ENCODE data around the gene B4GALNT1. TPM values are rescaled to one million over a fixed set of nuclear protein-coding genes. Genes with fewer than 3 reads are reported as not detected.

Gene B4GALNT1
- total RNA-seq, 1 experiment from 2014 or later, result 31.3 TPM

DNA sequence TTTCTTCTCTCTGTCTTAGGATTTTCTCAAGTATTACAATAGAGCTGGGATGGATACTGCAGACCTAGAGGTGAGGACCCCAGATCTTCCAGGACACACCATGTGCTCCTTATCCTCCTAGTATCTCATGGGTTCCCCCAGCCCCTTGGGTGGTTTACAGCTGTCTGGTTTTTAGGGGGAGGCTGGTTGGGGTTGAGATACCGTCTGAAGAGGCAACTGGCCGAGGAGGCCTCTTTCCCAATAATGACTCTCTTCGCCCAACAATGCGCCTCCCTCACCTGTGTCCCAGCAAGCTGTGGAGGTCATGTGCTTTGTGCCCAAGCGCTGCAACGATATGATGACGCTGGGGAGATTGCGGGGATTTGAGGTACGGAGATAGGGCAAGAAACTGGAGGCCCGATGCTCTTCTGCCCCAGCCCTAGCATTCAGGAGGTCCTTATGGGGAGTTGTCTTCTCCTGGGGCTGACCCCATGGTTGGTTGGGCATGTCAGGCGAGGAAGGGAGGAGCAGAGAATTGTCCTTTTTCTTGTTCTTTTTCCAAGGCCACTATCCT, 18.0 kb downstream of the B4GALNT1 start:
- Histone ChIP-seq H3K79me2 (ENCODE audit: insufficient read depth, low read length) (no peaks in the 10 kb centered on the region), H4K20me1 (ENCODE audit: insufficient read depth) (no peaks in the 10 kb centered on the region), H2AFZ (ENCODE audit: low read depth, low read length, poor library complexity, severe bottlenecking) (no peak overlapping the region), H3K36me3 (ENCODE audit: control insufficient read depth in 1 of 2, insufficient read depth in 2 of 2, low read length in 2 of 2) (no peaks in the 10 kb centered on the region), H3K9ac (ENCODE audit: low read length) (no peak overlapping the region), H3K4me3 (replicated peaks in 1 of 2; ENCODE audit: low read depth in 1 of 2, low read length in 2 of 2) (no peak overlapping the region), H3K9me2 (ENCODE audit: insufficient read depth) (no peaks in the 10 kb centered on the region), H3K4me2 (ENCODE audit: low read length) (no peak overlapping the region), H3K27ac (ENCODE audit: low read depth, low read length) (no peak overlapping the region), H3K4me1 (ENCODE audit: control insufficient read depth in 1 of 2, insufficient read depth in 2 of 2, low read length in 2 of 2) (peaks cover 0 to 9% of the 10 kb centered on the region in 2 experiments; a peak in 1 of 4 replicates), H3K9me3 (ENCODE audit: control insufficient read depth in 1 of 2, insufficient read depth in 1 of 2, low read depth in 1 of 2, low read length in 2 of 2) (no peaks in the 10 kb centered on the region), H3K27me3 (ENCODE audit: insufficient read depth, low read length) (no peaks in the 10 kb centered on the region)
- no TSS peak for BruUV-seq (replicated peaks)
- ChIA-PET CTCF (interaction anchor here (1.7 kb wide), 1 partner anchor 31 kb away, joined by 4 read pairs; no protein-coding TSS in a partner anchor), RAD21 (ENCODE audit: low non-redundant PET in 1 of 2, low total read pairs in 2 of 2, uncharacterized antibody in 2 of 2, unreplicated experiment in 2 of 2) (no interaction called here), POLR2A (no interaction called here)
- TF ChIP-seq EZH2phosphoT487 (IDR thresholded peaks at IDR 0.05; ENCODE audit: borderline replicate concordance) (no peak), ELF1 (IDR thresholded peaks at IDR 0.05; ENCODE audit: borderline replicate concordance, low read depth) (no peak), ZNF274 (IDR thresholded peaks at IDR 0.05; ENCODE audit: low read depth, low read length) (no peak), SP1 (IDR thresholded peaks at IDR 0.05; ENCODE audit: low read depth) (no peak), SRF (IDR thresholded peaks at IDR 0.05; ENCODE audit: low read depth) (no peak), EZH2 (IDR thresholded peaks at IDR 0.05) (no peak), CBX3 (IDR thresholded peaks at IDR 0.05; ENCODE audit: low read depth) (no peak), ZFX (IDR thresholded peaks at IDR 0.05) (no peak), JUND (IDR thresholded peaks at IDR 0.05) (no peak), FOSL1 (IDR thresholded peaks at IDR 0.05; ENCODE audit: low read depth) (no peak), SIN3A (IDR thresholded peaks at IDR 0.05; ENCODE audit: low read depth) (no peak)
- TF ChIP-seq, protein P1, sequence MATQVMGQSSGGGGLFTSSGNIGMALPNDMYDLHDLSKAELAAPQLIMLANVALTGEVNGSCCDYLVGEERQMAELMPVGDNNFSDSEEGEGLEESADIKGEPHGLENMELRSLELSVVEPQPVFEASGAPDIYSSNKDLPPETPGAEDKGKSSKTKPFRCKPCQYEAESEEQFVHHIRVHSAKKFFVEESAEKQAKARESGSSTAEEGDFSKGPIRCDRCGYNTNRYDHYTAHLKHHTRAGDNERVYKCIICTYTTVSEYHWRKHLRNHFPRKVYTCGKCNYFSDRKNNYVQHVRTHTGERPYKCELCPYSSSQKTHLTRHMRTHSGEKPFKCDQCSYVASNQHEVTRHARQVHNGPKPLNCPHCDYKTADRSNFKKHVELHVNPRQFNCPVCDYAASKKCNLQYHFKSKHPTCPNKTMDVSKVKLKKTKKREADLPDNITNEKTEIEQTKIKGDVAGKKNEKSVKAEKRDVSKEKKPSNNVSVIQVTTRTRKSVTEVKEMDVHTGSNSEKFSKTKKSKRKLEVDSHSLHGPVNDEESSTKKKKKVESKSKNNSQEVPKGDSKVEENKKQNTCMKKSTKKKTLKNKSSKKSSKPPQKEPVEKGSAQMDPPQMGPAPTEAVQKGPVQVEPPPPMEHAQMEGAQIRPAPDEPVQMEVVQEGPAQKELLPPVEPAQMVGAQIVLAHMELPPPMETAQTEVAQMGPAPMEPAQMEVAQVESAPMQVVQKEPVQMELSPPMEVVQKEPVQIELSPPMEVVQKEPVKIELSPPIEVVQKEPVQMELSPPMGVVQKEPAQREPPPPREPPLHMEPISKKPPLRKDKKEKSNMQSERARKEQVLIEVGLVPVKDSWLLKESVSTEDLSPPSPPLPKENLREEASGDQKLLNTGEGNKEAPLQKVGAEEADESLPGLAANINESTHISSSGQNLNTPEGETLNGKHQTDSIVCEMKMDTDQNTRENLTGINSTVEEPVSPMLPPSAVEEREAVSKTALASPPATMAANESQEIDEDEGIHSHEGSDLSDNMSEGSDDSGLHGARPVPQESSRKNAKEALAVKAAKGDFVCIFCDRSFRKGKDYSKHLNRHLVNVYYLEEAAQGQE (IDR thresholded peaks at IDR 0.05; ENCODE audit: low read depth), result no peak
- TF ChIP-seq, protein P2, sequence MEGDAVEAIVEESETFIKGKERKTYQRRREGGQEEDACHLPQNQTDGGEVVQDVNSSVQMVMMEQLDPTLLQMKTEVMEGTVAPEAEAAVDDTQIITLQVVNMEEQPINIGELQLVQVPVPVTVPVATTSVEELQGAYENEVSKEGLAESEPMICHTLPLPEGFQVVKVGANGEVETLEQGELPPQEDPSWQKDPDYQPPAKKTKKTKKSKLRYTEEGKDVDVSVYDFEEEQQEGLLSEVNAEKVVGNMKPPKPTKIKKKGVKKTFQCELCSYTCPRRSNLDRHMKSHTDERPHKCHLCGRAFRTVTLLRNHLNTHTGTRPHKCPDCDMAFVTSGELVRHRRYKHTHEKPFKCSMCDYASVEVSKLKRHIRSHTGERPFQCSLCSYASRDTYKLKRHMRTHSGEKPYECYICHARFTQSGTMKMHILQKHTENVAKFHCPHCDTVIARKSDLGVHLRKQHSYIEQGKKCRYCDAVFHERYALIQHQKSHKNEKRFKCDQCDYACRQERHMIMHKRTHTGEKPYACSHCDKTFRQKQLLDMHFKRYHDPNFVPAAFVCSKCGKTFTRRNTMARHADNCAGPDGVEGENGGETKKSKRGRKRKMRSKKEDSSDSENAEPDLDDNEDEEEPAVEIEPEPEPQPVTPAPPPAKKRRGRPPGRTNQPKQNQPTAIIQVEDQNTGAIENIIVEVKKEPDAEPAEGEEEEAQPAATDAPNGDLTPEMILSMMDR (IDR thresholded peaks at IDR 0.05 in 2 of 3, conservative IDR thresholded peaks at IDR 0.05 in 1 of 3; ENCODE audit: borderline replicate concordance in 1 of 3, insufficient read depth in 1 of 3, low read depth in 2 of 3, low read length in 2 of 3), result no peak
- intact Hi-C loops (cut with micrococcal nuclease), result no loop called here
- ATAC-seq, result no peak
- DNase-seq (ENCODE audit: low read depth, low spot score), result no peak

Data from HCT116 (cell line).